Neural cell (in vitro differentiated cells): ENCODE measurements around the gene NRG3.

ENCODE experiments used
- EP300 ChIP-seq: fragments of 450-650 bp; conservative IDR thresholded peaks from 2 replicates; pipeline ENCODE4 v1.6.1; 2014; ENCODE audit warnings: antibody characterized with exemption, mild to moderate bottlenecking, moderate library complexity; ENCODE audit not compliant: poor library complexity, severe bottlenecking
- EZH2 ChIP-seq: fragments of 200-600, 300-800 bp; shearing (Covaris generic), sonication (generic); IDR thresholded peaks from 2 replicates; pipeline ENCODE4 v1.6.1; 2014; ENCODE audit warnings: antibody characterized with exemption, low read length, borderline replicate concordance, mild to moderate bottlenecking; ENCODE audit not compliant: insufficient read depth, poor library complexity, severe bottlenecking
- MXI1 ChIP-seq: fragments of 450-650 bp; conservative IDR thresholded peaks from 2 replicates; pipeline ENCODE4 v1.6.1; 2014; ENCODE audit warnings: antibody characterized with exemption, mild to moderate bottlenecking; ENCODE audit not compliant: poor library complexity, severe bottlenecking
- POLR2AphosphoS5 ChIP-seq: IDR thresholded peaks from 2 replicates; pipeline ENCODE4 v1.6.1; 2012
- RAD21 ChIP-seq: fragments of 450-650 bp; conservative IDR thresholded peaks from 2 replicates; pipeline ENCODE4 v1.6.1; 2014; ENCODE audit warnings: antibody characterized with exemption, mild to moderate bottlenecking, moderate library complexity
- SMC3 ChIP-seq: fragments of 450-650 bp; conservative IDR thresholded peaks from 2 replicates; pipeline ENCODE4 v1.6.1; 2014; ENCODE audit warnings: antibody characterized with exemption, mild to moderate bottlenecking, moderate library complexity; ENCODE audit not compliant: poor library complexity
- TAF1 ChIP-seq: IDR thresholded peaks from 2 replicates; pipeline ENCODE4 v1.6.1; 2012; ENCODE audit warnings: low read depth
- TF ChIP-seq, protein P1 (sequence below): fragments of 450-650 bp; IDR thresholded peaks from 2 replicates; pipeline ENCODE4 v1.5.1; 2014; ENCODE audit warnings: antibody characterized with exemption, mild to moderate bottlenecking, moderate library complexity; ENCODE audit not compliant: poor library complexity, severe bottlenecking
- TF ChIP-seq, protein P2 (sequence below): IDR thresholded peaks from 2 replicates; pipeline ENCODE4 v1.6.1; 2012; ENCODE audit warnings: borderline replicate concordance

DNA sequence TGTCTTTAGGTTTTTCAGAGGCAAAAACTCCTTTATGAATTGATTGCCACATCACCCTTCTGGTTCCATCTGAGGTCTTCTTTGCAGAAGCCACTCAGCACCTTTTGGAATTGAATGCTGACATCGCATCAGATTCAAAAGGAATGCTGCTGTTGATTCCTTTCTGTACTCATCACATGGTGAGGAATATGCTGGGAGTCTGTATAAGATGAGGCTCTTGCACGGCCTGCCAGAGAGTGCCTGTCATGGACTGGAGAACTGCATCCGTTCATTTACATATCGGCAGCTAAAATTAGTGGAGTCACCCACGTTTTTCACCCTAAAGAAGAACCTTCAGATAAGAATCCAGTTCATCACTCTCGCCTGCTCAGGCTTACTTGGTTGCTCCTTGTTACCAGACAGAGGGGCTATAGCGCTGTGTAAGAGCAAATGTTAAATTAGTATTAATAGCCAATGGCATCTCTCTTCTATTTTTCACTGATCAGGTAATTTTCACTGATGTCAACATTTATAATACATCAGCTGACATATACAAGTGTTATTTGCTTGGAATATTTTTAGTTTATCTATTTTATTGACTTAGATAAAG lies 14.3 kb downstream of the NRG3 start:
- TF ChIP-seq SMC3 (peak; percentile 58), RAD21 (peak; percentile 67), EP300 (no peak), EZH2 (no peak), POLR2AphosphoS5 (no peak), MXI1 (no peak), TAF1 (no peak)
- TF ChIP-seq, protein P1, sequence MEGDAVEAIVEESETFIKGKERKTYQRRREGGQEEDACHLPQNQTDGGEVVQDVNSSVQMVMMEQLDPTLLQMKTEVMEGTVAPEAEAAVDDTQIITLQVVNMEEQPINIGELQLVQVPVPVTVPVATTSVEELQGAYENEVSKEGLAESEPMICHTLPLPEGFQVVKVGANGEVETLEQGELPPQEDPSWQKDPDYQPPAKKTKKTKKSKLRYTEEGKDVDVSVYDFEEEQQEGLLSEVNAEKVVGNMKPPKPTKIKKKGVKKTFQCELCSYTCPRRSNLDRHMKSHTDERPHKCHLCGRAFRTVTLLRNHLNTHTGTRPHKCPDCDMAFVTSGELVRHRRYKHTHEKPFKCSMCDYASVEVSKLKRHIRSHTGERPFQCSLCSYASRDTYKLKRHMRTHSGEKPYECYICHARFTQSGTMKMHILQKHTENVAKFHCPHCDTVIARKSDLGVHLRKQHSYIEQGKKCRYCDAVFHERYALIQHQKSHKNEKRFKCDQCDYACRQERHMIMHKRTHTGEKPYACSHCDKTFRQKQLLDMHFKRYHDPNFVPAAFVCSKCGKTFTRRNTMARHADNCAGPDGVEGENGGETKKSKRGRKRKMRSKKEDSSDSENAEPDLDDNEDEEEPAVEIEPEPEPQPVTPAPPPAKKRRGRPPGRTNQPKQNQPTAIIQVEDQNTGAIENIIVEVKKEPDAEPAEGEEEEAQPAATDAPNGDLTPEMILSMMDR, result peak; percentile 62
- TF ChIP-seq, protein P2, sequence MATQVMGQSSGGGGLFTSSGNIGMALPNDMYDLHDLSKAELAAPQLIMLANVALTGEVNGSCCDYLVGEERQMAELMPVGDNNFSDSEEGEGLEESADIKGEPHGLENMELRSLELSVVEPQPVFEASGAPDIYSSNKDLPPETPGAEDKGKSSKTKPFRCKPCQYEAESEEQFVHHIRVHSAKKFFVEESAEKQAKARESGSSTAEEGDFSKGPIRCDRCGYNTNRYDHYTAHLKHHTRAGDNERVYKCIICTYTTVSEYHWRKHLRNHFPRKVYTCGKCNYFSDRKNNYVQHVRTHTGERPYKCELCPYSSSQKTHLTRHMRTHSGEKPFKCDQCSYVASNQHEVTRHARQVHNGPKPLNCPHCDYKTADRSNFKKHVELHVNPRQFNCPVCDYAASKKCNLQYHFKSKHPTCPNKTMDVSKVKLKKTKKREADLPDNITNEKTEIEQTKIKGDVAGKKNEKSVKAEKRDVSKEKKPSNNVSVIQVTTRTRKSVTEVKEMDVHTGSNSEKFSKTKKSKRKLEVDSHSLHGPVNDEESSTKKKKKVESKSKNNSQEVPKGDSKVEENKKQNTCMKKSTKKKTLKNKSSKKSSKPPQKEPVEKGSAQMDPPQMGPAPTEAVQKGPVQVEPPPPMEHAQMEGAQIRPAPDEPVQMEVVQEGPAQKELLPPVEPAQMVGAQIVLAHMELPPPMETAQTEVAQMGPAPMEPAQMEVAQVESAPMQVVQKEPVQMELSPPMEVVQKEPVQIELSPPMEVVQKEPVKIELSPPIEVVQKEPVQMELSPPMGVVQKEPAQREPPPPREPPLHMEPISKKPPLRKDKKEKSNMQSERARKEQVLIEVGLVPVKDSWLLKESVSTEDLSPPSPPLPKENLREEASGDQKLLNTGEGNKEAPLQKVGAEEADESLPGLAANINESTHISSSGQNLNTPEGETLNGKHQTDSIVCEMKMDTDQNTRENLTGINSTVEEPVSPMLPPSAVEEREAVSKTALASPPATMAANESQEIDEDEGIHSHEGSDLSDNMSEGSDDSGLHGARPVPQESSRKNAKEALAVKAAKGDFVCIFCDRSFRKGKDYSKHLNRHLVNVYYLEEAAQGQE, result no peak
